ENCODE measurements around the gene AMACR. TPM values are rescaled to one million over a fixed set of nuclear protein-coding genes. Genes with fewer than 3 reads are reported as not detected.

AMACR gene
- total and polyA plus RNA-seq, 10 of the 15 experiments (the other 5 are each of a cell fraction or from before 2014, with no cell fraction given): 2.6 to 20.4 (median 10.4) TPM

GRCh38 chr5:33937707-33938506 lies 69.9 kb downstream of the AMACR start (continued):
- TF ChIP-seq NFIC (IDR thresholded peaks at IDR 0.05; ENCODE audit: low read depth, low read length): no peak
- TF ChIP-seq TCF12 (IDR thresholded peaks at IDR 0.05; ENCODE audit: low read depth, low read length): no peak
- no peak for TF ChIP-seq POU2F2 (IDR thresholded peaks at IDR 0.05; ENCODE audit: borderline replicate concordance, low read depth, low read length)
- no peak for TF ChIP-seq EZH2 (IDR thresholded peaks at IDR 0.05; ENCODE audit: borderline replicate concordance, control insufficient read depth, low read depth, low read length)
- no peak for TF ChIP-seq ZNF622 (IDR thresholded peaks at IDR 0.05)

DNA sequence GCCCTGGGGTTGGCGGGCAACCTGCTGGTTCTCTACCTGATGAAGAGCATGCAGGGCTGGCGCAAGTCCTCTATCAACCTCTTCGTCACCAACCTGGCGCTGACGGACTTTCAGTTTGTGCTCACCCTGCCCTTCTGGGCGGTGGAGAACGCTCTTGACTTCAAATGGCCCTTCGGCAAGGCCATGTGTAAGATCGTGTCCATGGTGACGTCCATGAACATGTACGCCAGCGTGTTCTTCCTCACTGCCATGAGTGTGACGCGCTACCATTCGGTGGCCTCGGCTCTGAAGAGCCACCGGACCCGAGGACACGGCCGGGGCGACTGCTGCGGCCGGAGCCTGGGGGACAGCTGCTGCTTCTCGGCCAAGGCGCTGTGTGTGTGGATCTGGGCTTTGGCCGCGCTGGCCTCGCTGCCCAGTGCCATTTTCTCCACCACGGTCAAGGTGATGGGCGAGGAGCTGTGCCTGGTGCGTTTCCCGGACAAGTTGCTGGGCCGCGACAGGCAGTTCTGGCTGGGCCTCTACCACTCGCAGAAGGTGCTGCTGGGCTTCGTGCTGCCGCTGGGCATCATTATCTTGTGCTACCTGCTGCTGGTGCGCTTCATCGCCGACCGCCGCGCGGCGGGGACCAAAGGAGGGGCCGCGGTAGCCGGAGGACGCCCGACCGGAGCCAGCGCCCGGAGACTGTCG lies 70.7 kb downstream of the AMACR start:
- no peak for DNase-seq (ENCODE audit: low read depth, low spot score)
- TF ChIP-seq TCF12 (IDR thresholded peaks at IDR 0.05; ENCODE audit: low read depth, low read length) (no peak), IKZF1 (conservative IDR thresholded peaks at IDR 0.05) (no peak), ZNF687 (IDR thresholded peaks at IDR 0.05) (no peak), ZNF207 (IDR thresholded peaks at IDR 0.05; ENCODE audit: borderline replicate concordance) (no peak), MEF2A (IDR thresholded peaks at IDR 0.05; ENCODE audit: insufficient read depth, low read depth, low read length) (no peak), EP300 (IDR thresholded peaks at IDR 0.05; ENCODE audit: borderline replicate concordance in 1 of 2, control insufficient read depth in 1 of 2, low read depth in 2 of 2, low read length in 2 of 2) (no peak), SPI1 (IDR thresholded peaks at IDR 0.05; ENCODE audit: borderline replicate concordance, insufficient read depth, low read depth, low read length) (no peak), JUNB (IDR thresholded peaks at IDR 0.05) (no peak), BRCA1 (IDR thresholded peaks at IDR 0.05; ENCODE audit: low read depth, low read length) (no peak), TCF3 (IDR thresholded peaks at IDR 0.05; ENCODE audit: borderline replicate concordance, insufficient read depth, low read depth, low read length) (no peak), RAD51 (IDR thresholded peaks at IDR 0.05) (no peak), PML (IDR thresholded peaks at IDR 0.05; ENCODE audit: low read length) (no peak), STAT3 (IDR thresholded peaks at IDR 0.05; ENCODE audit: low read depth, low read length) (no peak), ZNF274 (IDR thresholded peaks at IDR 0.05; ENCODE audit: insufficient read depth, insufficient read length) (no peak), POLR2A (IDR thresholded peaks at IDR 0.05; ENCODE audit: low read depth, low read length) (no peak)

More for the DNA sequence above, 70.7 kb downstream of the AMACR start:
- no peak for FAIRE-seq
- no TSS peak for BruUV-seq (replicated peaks)
- no peaks in the 10 kb centered on the region; the same call in 2 of the 3 replicates for H3K9me3 ChIP-seq (replicated peaks; ENCODE audit: control insufficient read depth, insufficient read depth, low read length)
- WGBS (ENCODE audit: insufficient coverage, insufficient replicate concordance, low lambda C conversion rate, missing lambda C conversion rate): 92% methylated on average over 52 of the region's 54 CpGs
- H3K27me3 ChIP-seq (replicated peaks in 1 of 2; ENCODE audit: control insufficient read depth in 2 of 2, insufficient read depth in 2 of 2, low read length in 1 of 2): no peaks in the 10 kb centered on the region; a peak in 1 of 4 replicates
- no peak for ATAC-seq
- no peaks in the 10 kb centered on the region for H3K36me3 ChIP-seq (ENCODE audit: control insufficient read depth in 2 of 2, insufficient read depth in 2 of 2, low read length in 1 of 2)
- peaks cover 16% of the 10 kb centered on the region for H3K4me1 ChIP-seq (ENCODE audit: control insufficient read depth, insufficient read depth, low read length)
- RAD21 ChIA-PET (ENCODE audit: unreplicated experiment): interaction anchor here (0.7 to 4.4 kb wide), 2 partner anchors 31 to 33 kb away, joined by 3 to 46 read pairs; no protein-coding TSS in a partner anchor
- in situ Hi-C loops (cut with MboI) (no loop called here), intact Hi-C loops (cut with micrococcal nuclease; ENCODE audit: unreplicated experiment) (no loop called here)
- H4K20me1 ChIP-seq (ENCODE audit: control insufficient read depth, insufficient read depth): no peaks in the 10 kb centered on the region
- H3K4me3 ChIP-seq: no peak overlapping the region
- no peak overlapping the region for H3K4me2 ChIP-seq (ENCODE audit: control insufficient read depth, insufficient read depth)
- CTCF ChIA-PET: interaction anchor here (3.5 to 5.3 kb wide), 2 partner anchors 33 to 502 kb away, joined by 39 to 70 read pairs; no protein-coding TSS in a partner anchor
- POLR2A ChIA-PET: interaction anchor here (0.6 to 1.1 kb wide), 2 partner anchors 467 to 502 kb away, joined by 3 read pairs; no protein-coding TSS in a partner anchor
- H3K27ac ChIP-seq (ENCODE audit: control insufficient read depth, insufficient read depth): no peak overlapping the region
- no peak overlapping the region for H3K9ac ChIP-seq (ENCODE audit: control insufficient read depth, insufficient read depth, low read length)
- H2AFZ ChIP-seq (ENCODE audit: control insufficient read depth, low read depth, low read length): no peak overlapping the region
- no peaks in the 10 kb centered on the region for H3K79me2 ChIP-seq (ENCODE audit: control insufficient read depth, insufficient read depth, low read length)
- SMC1A ChIA-PET (ENCODE audit: uncharacterized antibody, unreplicated experiment): interaction anchor here (1.0 to 4.7 kb wide), 4 partner anchors 33 to 491 kb away, joined by 3 to 52 read pairs (median 18); no protein-coding TSS in a partner anchor

Data from GM12878 (cell line).